NOMO-1 (cell line): ENCODE data around the gene UBE2QL1.

Source experiments
- DNase-seq, 2 experiments: peaks; one replicate each; lab custom pipeline; 2025; ENCODE audit not compliant: unreplicated experiment in 2 of 2; lab: John Stamatoyannopoulos, UW

The UBE2QL1 gene

GRCh38 chr5:6522331-6522730 lies 73.7 kb downstream of the UBE2QL1 start:
- DNase-seq = no peak

DNA sequence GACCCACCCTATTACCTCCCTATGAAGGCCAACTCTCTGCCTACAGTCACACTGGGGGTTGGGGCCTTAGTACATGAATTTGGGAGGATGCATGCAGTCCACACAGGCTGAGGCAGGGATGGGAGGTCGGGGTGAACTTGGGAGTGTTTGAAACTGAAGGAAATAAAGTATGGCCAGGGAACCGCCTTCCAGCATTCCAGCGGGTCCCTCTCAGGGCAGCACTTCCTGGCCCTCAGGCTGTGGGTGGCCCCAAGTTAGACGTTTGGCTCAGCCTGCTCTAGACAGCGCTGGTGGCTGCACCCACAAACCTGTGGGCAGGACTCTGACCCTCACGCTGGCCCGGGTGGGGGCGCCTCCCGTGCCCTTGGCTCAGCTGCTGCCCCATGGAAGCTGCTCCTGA lies 74.3 kb downstream of the UBE2QL1 start:
- DNase-seq = no peak

- no peak for DNase-seq
These were observed 76.8 kb downstream of the UBE2QL1 start for GRCh38 chr5:6525422-6525821.

- no peak for DNase-seq
These were observed 77.3 kb downstream of the UBE2QL1 start for GRCh38 chr5:6525910-6526309.

DNA sequence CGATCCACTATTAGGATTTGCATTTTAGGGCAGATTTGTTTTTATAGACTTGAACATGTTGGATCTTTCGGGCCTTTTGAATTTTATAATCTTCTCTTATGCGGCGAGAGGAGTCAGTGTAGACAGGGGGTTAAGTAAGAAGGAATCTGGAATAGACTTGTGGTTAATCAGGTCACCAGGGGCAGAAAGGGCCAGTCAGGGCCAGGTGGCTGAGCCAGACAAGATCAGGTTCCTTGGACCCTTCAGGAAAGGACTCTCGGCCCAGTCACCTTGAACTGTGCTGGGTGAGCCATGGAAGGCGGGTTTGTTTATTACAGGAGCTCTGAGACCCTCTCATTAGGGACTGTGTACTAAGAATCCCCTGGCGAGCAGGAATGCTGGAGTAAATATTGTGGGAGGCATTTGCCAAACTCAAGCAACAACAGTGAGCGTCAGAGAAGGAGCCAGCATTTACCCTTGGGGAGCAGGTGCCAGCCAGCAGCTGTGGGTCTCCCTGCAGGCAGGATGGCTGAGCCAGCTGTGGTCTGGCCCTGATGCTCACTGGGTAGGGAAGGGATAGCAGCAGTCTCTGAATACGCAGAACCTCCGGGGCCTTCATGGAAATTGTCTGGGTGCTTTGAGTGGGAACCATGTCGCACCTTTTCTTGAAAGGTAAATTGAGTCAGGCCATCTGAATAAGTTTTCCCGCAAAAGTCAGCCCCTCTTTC lies 79.2 kb downstream of the UBE2QL1 start:
- DNase-seq = no peak

DNA sequence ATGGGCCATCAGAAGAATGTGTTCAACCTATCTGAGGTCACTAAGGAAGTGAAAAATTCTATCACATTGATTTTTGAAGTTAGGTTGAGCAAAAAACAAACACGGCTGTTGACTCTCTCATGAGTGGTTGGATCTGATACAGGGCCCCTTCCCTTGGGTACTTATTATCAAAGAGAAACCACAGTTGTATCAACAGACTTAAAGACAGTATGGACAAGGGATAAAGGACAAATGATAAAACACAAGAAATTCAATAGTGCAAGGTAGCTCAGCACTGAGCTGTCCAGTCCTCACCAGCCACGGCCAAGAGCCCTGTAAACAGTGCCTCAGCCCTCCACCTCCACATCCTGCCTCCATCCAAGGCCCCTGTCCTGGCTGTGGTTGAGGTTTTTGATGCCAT lies 86.9 kb downstream of the UBE2QL1 start:
- no peak for DNase-seq

DNA sequence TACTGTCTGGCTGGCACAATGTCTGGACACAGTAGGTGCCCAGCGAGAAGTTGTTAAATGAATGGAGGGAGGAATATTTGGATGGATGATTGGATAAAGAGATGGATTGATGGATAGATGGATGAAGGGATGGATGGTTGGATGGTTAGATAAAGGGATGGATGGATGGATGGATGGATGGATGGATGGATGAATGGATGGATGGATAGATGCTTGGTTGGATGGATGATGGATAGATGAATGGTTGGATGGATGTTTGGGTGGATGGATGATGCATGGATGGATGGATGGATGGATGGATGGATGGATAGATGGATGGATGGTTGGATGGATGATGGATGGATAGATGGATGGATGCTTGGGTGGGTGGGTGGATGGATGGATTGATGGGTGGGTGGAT lies 90.4 kb downstream of the UBE2QL1 start:
- no peak for DNase-seq

GRCh38 chr5:6540111-6540827 lies 91.6 kb downstream of the UBE2QL1 start:
- no peak for DNase-seq

GRCh38 chr5:6541256-6542013 lies 92.8 kb downstream of the UBE2QL1 start:
- no peak for DNase-seq

DNA sequence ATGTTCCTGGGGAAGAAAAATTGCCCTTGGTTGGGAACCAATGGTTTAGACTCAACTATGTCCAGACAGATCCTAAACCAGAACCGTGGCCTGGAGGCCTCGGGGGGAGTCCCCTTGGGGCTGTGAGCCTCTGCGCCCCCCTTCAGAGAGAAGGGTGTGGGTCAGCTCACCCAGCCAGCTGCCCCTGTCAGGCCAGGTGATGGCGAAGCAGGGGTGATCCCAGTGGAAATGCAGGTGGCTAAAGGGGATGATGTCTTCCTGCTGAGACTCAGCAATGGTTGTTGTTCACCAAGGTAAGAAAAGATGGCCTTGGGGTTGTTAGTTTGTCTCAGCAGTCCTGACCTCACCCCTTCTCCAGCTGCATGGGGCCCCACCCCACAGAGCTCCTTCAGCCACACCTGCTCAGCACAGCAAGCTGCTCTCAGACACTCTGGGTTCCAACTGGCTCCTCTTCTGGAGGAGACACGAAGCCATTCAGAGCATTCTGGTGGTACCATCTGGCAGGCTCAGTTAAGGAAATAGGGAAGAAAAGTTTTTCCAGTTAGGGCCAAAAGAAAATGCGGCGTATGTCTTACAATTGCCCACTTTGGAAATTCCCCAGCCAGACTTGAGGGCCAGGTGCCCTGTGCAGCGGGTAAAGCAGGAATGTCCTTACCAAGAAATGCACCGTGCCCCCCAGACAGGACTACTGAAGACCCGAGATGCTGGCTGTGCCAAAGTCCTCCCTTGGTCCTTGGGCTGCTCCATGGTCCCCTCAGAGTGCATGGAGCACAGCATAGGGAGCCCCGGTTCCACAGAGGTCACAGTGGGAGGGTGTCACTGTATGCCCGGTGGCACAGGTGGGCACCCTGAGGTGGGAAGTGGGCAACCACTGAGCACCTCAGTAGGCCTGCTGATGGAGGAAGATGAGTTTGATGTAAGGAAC lies 94.0 kb downstream of the UBE2QL1 start:
- DNase-seq = no peak

GRCh38 chr5:6543346-6543730 lies 94.7 kb downstream of the UBE2QL1 start:
- no peak for DNase-seq

- no peak for DNase-seq
These were observed 95.3 kb downstream of the UBE2QL1 start for GRCh38 chr5:6543830-6544560.
